IMR-90 (cell line): ENCODE measurements around the gene SOCS4. TPM values are rescaled to one million over a fixed set of nuclear protein-coding genes. Genes with fewer than 3 reads are reported as not detected.

Experiments
- ATAC-seq: fragments of 200-7000 bp; cut with Tn5 transposase; 2 replicates; pipeline ENCODE4 v1.9.1; 2020; ENCODE audit warnings: low read depth, mild to moderate bottlenecking, moderate library complexity
- BruUV-seq: library from RNA; stranded (reverse); fragments of 400-500 nt; replicated peaks from 2 replicates; lab custom pipeline; 2021; lab: Mats Ljungman, UMichigan
- CTCF ChIA-PET: fragments of 300-600 bp; formaldehyde crosslinking; extraction: SDS; loops from one replicate; lab custom pipeline; 2021; ENCODE audit warnings: antibody characterized with exemption; lab: Yijun Ruan, JAX
- POLR2A ChIA-PET: fragments of 300-600 bp; sonication (Branson Sonifier 250); formaldehyde crosslinking; loops from one replicate; lab custom pipeline; 2022; ENCODE audit warnings: antibody characterized with exemption; ENCODE audit not compliant: unreplicated experiment; lab: Charles Lee
- DNase-seq: peaks from one replicate; pipeline ENCODE4 v3.0.0; 2013
- H2AFZ ChIP-seq: replicated peaks from 2 replicates; pipeline ENCODE3; 2013; ENCODE audit warnings: low read length, mild to moderate bottlenecking; ENCODE audit not compliant: poor library complexity
- H2AK5ac ChIP-seq: 2 replicates; pipeline ENCODE4 v1.6.1; 2013; ENCODE audit warnings: low read depth, low read length, inconsistent platforms
- H2AK9ac ChIP-seq: replicated peaks from 2 replicates; pipeline ENCODE3; 2013; ENCODE audit warnings: mild to moderate bottlenecking, low read depth, low read length, moderate library complexity; ENCODE audit not compliant: poor library complexity
- H2BK120ac ChIP-seq: 2 replicates; pipeline ENCODE4 v1.6.1; 2013; ENCODE audit warnings: low read depth, low read length, inconsistent platforms
- H2BK15ac ChIP-seq: 3 replicates; pipeline ENCODE4 v1.6.1; 2013; ENCODE audit warnings: low read depth, low read length, inconsistent platforms
- H2BK20ac ChIP-seq: 2 replicates; pipeline ENCODE4 v1.6.1; 2013; ENCODE audit warnings: low read depth, mild to moderate bottlenecking, inconsistent platforms, low read length, moderate library complexity
- H2BK5ac ChIP-seq: 2 replicates; pipeline ENCODE4 v1.6.1; 2013; ENCODE audit warnings: mild to moderate bottlenecking, low read depth, low read length, inconsistent platforms; ENCODE audit not compliant: poor library complexity, severe bottlenecking
- H3K14ac ChIP-seq: replicated peaks from 2 replicates; pipeline ENCODE4 v1.6.1; 2013; ENCODE audit warnings: low read depth, low read length, inconsistent platforms
- H3K18ac ChIP-seq: 2 replicates; pipeline ENCODE4 v1.6.1; 2013; ENCODE audit warnings: low read depth, low read length, control low read depth
- H3K23ac ChIP-seq: 2 replicates; pipeline ENCODE4 v1.6.1; 2013; ENCODE audit warnings: low read depth, low read length, inconsistent platforms
- H3K27ac ChIP-seq: 2 replicates; pipeline ENCODE4 v1.5.1; 2013; ENCODE audit warnings: mild to moderate bottlenecking, control low read depth, low read length; ENCODE audit not compliant: insufficient read depth
- H3K27me3 ChIP-seq: 2 replicates; pipeline ENCODE4 v1.6.1; 2013; ENCODE audit warnings: low read length; ENCODE audit not compliant: control insufficient read depth, insufficient read depth
- H3K36me3 ChIP-seq: 2 replicates; pipeline ENCODE4 v1.6.1; 2013; ENCODE audit warnings: low read length, mixed read lengths; ENCODE audit not compliant: control insufficient read depth, insufficient read depth
- H3K4ac ChIP-seq: 2 replicates; pipeline ENCODE4 v1.6.1; 2013; ENCODE audit warnings: low read depth, low read length, inconsistent platforms
- H3K4me1 ChIP-seq: 2 replicates; pipeline ENCODE4 v1.6.1; 2013; ENCODE audit warnings: low read length, mixed read lengths; ENCODE audit not compliant: control insufficient read depth, insufficient read depth
- H3K4me2 ChIP-seq: 2 replicates; pipeline ENCODE4 v1.6.1; 2013; ENCODE audit warnings: low read depth, mild to moderate bottlenecking, control low read depth, low read length, moderate library complexity
- H3K4me3 ChIP-seq: 2 replicates; pipeline ENCODE4 v1.5.1; 2013; ENCODE audit warnings: low read depth, mild to moderate bottlenecking, control low read depth, low read length, moderate library complexity; ENCODE audit not compliant: insufficient read depth
- H3K56ac ChIP-seq: 2 replicates; pipeline ENCODE4 v1.6.1; 2013; ENCODE audit warnings: low read length, inconsistent platforms; ENCODE audit not compliant: insufficient read depth; ENCODE audit errors: extremely low read depth
- H3K79me1 ChIP-seq, 2 experiments: 2 replicates each; pipeline ENCODE4 v1.6.1; 2013; ENCODE audit warnings: low read length in 2 of 2, inconsistent platforms in 1 of 2, low read depth in 1 of 2
- H3K9ac ChIP-seq: 2 replicates; pipeline ENCODE4 v1.6.1; 2013; ENCODE audit warnings: low read depth, low read length, control low read depth
- H3K9me1 ChIP-seq: 2 replicates; pipeline ENCODE4 v1.6.1; 2013; ENCODE audit warnings: low read length, inconsistent platforms; ENCODE audit not compliant: insufficient read depth
- H3K9me3 ChIP-seq: 2 replicates; pipeline ENCODE4 v1.6.1; 2013; ENCODE audit warnings: low read length; ENCODE audit not compliant: control insufficient read depth, insufficient read depth
- H4K20me1 ChIP-seq: 2 replicates; pipeline ENCODE4 v1.6.1; 2013; ENCODE audit warnings: low read length, inconsistent platforms; ENCODE audit not compliant: insufficient read depth
- H4K5ac ChIP-seq: 2 replicates; pipeline ENCODE4 v1.6.1; 2013; ENCODE audit warnings: mild to moderate bottlenecking, low read depth, low read length, control low read depth
- H4K8ac ChIP-seq, 2 experiments: 2 replicates each; pipeline ENCODE4 v1.6.1; 2013; ENCODE audit warnings: low read depth in 2 of 2, low read length in 2 of 2, control low read depth in 1 of 2, inconsistent platforms in 1 of 2
- H4K91ac ChIP-seq: 2 replicates; pipeline ENCODE4 v1.6.1; 2013; ENCODE audit warnings: low read depth, low read length, inconsistent platforms; ENCODE audit not compliant: insufficient read depth
- CHD1 ChIP-seq: IDR thresholded peaks from 2 replicates; pipeline ENCODE4 v1.6.1; 2012; ENCODE audit warnings: low read depth, low read length, improper control_type of control experiment
- CTCF ChIP-seq: conservative IDR thresholded peaks from 2 replicates; pipeline ENCODE4 v1.5.1; 2012; ENCODE audit warnings: mild to moderate bottlenecking, low read depth, low read length, improper control_type of control experiment
- FOS ChIP-seq: fragments of 150-350 bp; IDR thresholded peaks from 2 replicates; pipeline ENCODE4 v1.6.1; 2016; ENCODE audit warnings: low read depth, low read length
- MAFK ChIP-seq: IDR thresholded peaks from 2 replicates; pipeline ENCODE4 v1.6.1; 2012; ENCODE audit warnings: low read depth, low read length, improper control_type of control experiment
- MXI1 ChIP-seq: IDR thresholded peaks from 2 replicates; pipeline ENCODE4 v1.6.1; 2012; ENCODE audit warnings: low read depth, mild to moderate bottlenecking, low read length, moderate library complexity, borderline replicate concordance
- NFE2L2 ChIP-seq: fragments of 150-350 bp; IDR thresholded peaks from 2 replicates; pipeline ENCODE4 v1.6.1; 2016; ENCODE audit warnings: low read depth, mild to moderate bottlenecking, low read length
- POLR2A ChIP-seq: IDR thresholded peaks from 2 replicates; pipeline ENCODE4 v1.6.1; 2012; ENCODE audit warnings: mild to moderate bottlenecking, low read depth, low read length
- RAD21 ChIP-seq: IDR thresholded peaks from 2 replicates; pipeline ENCODE4 v1.6.1; 2012; ENCODE audit warnings: low read length, improper control_type of control experiment
- RCOR1 ChIP-seq: IDR thresholded peaks from 2 replicates; pipeline ENCODE4 v1.6.1; 2012; ENCODE audit warnings: mild to moderate bottlenecking, low read length, improper control_type of control experiment; ENCODE audit not compliant: insufficient replicate concordance
- RFX5 ChIP-seq: IDR thresholded peaks from 2 replicates; pipeline ENCODE4 v1.8.0; 2012; ENCODE audit warnings: low read depth, mild to moderate bottlenecking, low read length, moderate library complexity
- SMC3 ChIP-seq: fragments of 150-350 bp; IDR thresholded peaks from 2 replicates; pipeline ENCODE4 v1.6.1; 2016; ENCODE audit warnings: low read depth, mild to moderate bottlenecking, antibody characterized with exemption, low read length, moderate library complexity
- WGBS, 2 experiments: methylation state at CpG; one replicate each; pipeline versions ENCODE4 v1.1.5 to v1.1.7; 2013; ENCODE audit warnings: missing lambda C conversion rate in 2 of 2; ENCODE audit not compliant: insufficient read length in 1 of 2; ENCODE audit errors: extremely low coverage in 2 of 2; 5-methylcytosine and 5-hydroxymethylcytosine counted together
- dilution Hi-C: fragments of 300-500 bp; cut with HindIII; formaldehyde crosslinking; loops from one replicate; pipeline ENCODE4 v1.14.3; 2018; ENCODE audit warnings: low sequenced_read_pairs; ENCODE audit not compliant: unreplicated experiment
- in situ Hi-C: fragments of 300-500 bp; cut with MboI; formaldehyde crosslinking; loops from 3 replicates; pipeline ENCODE4 v1.14.3; 2019; ENCODE audit warnings: low sequenced_read_pairs, inconsistent platforms, mixed read lengths
- intact Hi-C: fragments of 100-400 bp; cut with micrococcal nuclease; formaldehyde crosslinking; loops from 2 replicates; pipeline ENCODE4 v1.10.0; 2022
- polyA plus RNA-seq, 3 experiments: library from polyadenylated mRNA; depleted of rRNA; stranded (reverse); fragments of >200 nt; gene quantifications; 2 replicates each; pipeline ENCODE4 v1.2.3, GENCODE V29; 2012; ENCODE audit warnings: low replicate concordance in 1 of 3
- total RNA-seq: library from RNA; depleted of rRNA; stranded (reverse); fragments of >200 nt; gene quantifications from 2 replicates; pipeline ENCODE4 v1.2.3, GENCODE V29; 2012
- TF ChIP-seq, protein P1 (sequence below): fragments of 150-350 bp; IDR thresholded peaks from 2 replicates; pipeline ENCODE4 v1.6.1; 2016; ENCODE audit warnings: low read depth, mild to moderate bottlenecking, low read length, moderate library complexity, borderline replicate concordance
- TF ChIP-seq, protein P2 (sequence below): fragments of 150-350 bp; IDR thresholded peaks from 2 replicates; pipeline ENCODE4 v1.6.1; 2017; ENCODE audit warnings: mild to moderate bottlenecking, antibody characterized with exemption, low read length, low read depth

SOCS4 gene
- total and polyA plus RNA-seq, 2 of the 4 experiments (the other 2 are of a cell fraction) = 4.6 to 12.7 TPM

- H2BK120ac ChIP-seq = peak overlapping the region; percentile 53; the same call in 1 of the 2 replicates
- H2BK20ac ChIP-seq = peak overlapping the region; percentile 2; the same call in 1 of the 2 replicates
- ATAC-seq (peak; percentile 47), DNase-seq (peak; percentile 94)
- peak overlapping the region; percentile 61; the same call in 1 of the 2 replicates for H3K4me2 ChIP-seq
- H3K56ac ChIP-seq = no peak overlapping the region; the same call in 1 of the 2 replicates
- H3K27ac ChIP-seq = peak overlapping the region; percentile 64
- no peak overlapping the region for H2AK9ac ChIP-seq
- H4K8ac ChIP-seq = peak overlapping the region in 1 of 2 experiments; percentile 49; a peak in 2 of 4 replicates
- H3K9me3 ChIP-seq = no peaks in the 10 kb centered on the region
- 0 out of 2 replicates have a peak overlapping the region, but pooled peaks have one; percentile 26 for H4K91ac ChIP-seq
- no peaks in the 10 kb centered on the region for H3K27me3 ChIP-seq
- H3K9me1 ChIP-seq = peaks cover 10% of the 10 kb centered on the region
- peak overlapping the region; percentile 68 for H3K14ac ChIP-seq
- no peak overlapping the region for H3K4me3 ChIP-seq
- H3K23ac ChIP-seq = peak overlapping the region; percentile 67
- in situ Hi-C loops = no loop called here
- CTCF ChIA-PET = interaction anchor here (0.6 to 1.6 kb wide), 2 partner anchors 21 to 101 kb away, joined by 3 to 10 read pairs; partner anchors contain the start of gene MAPK1IP1L
- peak overlapping the region; percentile 92 for H2BK5ac ChIP-seq
- WGBS, 2 experiments = no CpG with 5 or more reads among the region's 10 CpGs
- H2BK15ac ChIP-seq = no peak overlapping the region
- peaks cover 4% of the 10 kb centered on the region; the same call in 1 of the 2 replicates for H4K20me1 ChIP-seq
- H3K4ac ChIP-seq = peak overlapping the region; percentile 59
- BruUV-seq = no TSS peak
- H3K9ac ChIP-seq = peak overlapping the region; percentile 41; the same call in 1 of the 2 replicates
- H3K4me1 ChIP-seq = peaks cover 15% of the 10 kb centered on the region
- peak overlapping the region; percentile 66; the same call in 1 of the 2 replicates for H2AK5ac ChIP-seq
- POLR2A ChIA-PET = interaction anchor here (0.6 kb wide), 1 partner anchor 19 kb away, joined by 3 read pairs; no protein-coding TSS in a partner anchor
- intact Hi-C loops = no loop called here
- H4K5ac ChIP-seq = no peak overlapping the region
- peaks cover 1% of the 10 kb centered on the region; the same call in 1 of the 2 replicates for H3K36me3 ChIP-seq
- H3K79me1 ChIP-seq = peaks cover 0 to 22% of the 10 kb centered on the region in 2 experiments; a peak in 2 of 4 replicates
- dilution Hi-C loops = no loop called here
- H2AFZ ChIP-seq = peak overlapping the region; percentile 15
- peak overlapping the region; percentile 46; the same call in 1 of the 2 replicates for H3K18ac ChIP-seq
- TF ChIP-seq NFE2L2 (peak; percentile 71), MAFK (0 out of 2 replicates have a peak, but pooled peaks have one; percentile 30), CTCF (no peak), CHD1 (no peak), RAD21 (no peak), POLR2A (peak; percentile 47; the same call in 1 of the 2 replicates), MXI1 (peak; percentile 69; the same call in 1 of the 2 replicates), RCOR1 (no peak), SMC3 (no peak), RFX5 (no peak), FOS (peak; percentile 43)
- TF ChIP-seq, protein P1, sequence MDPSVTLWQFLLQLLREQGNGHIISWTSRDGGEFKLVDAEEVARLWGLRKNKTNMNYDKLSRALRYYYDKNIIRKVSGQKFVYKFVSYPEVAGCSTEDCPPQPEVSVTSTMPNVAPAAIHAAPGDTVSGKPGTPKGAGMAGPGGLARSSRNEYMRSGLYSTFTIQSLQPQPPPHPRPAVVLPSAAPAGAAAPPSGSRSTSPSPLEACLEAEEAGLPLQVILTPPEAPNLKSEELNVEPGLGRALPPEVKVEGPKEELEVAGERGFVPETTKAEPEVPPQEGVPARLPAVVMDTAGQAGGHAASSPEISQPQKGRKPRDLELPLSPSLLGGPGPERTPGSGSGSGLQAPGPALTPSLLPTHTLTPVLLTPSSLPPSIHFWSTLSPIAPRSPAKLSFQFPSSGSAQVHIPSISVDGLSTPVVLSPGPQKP = no peak
- TF ChIP-seq, protein P2, sequence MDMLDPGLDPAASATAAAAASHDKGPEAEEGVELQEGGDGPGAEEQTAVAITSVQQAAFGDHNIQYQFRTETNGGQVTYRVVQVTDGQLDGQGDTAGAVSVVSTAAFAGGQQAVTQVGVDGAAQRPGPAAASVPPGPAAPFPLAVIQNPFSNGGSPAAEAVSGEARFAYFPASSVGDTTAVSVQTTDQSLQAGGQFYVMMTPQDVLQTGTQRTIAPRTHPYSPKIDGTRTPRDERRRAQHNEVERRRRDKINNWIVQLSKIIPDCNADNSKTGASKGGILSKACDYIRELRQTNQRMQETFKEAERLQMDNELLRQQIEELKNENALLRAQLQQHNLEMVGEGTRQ = no peak
These were observed 45.0 kb downstream of the SOCS4 start for GRCh38 chr14:55071870-55072640.
